Upper lobe of left lung (tissue), 6 donors: ENCODE measurements around the gene SHISAL1. TPM values are rescaled to one million over a fixed set of nuclear protein-coding genes. Genes with fewer than 3 reads are reported as not detected.
A peak's percentile ranks its signal among the peaks of the same experiment; 100 is the strongest.

Experiments
- ATAC-seq, 2 donors: fragments of 200-7000 bp; cut with Tn5 transposase; one replicate each; pipeline ENCODE4 v1.9.1; 2022; ENCODE audit warnings: mild to moderate bottlenecking in 2 of 2, moderate library complexity in 2 of 2; ENCODE audit not compliant: low FRiP score in 2 of 2
- DNase-seq, 2 donors: peaks; one replicate each; pipeline ENCODE4 v3.0.0-alpha.2; 2019 to 2020
- H3K27ac ChIP-seq, 4 donors: fragments of 200-600 bp; sonication (generic); one replicate each; pipeline ENCODE4 v1.5.1; 2016 to 2019
- H3K27me3 ChIP-seq, 4 donors: fragments of 200-600 bp; sonication (generic); one replicate each; pipeline ENCODE4 v1.5.1; 2017 to 2019
- H3K36me3 ChIP-seq, 4 donors: fragments of 200-600 bp; sonication (generic); one replicate each; pipeline ENCODE4 v1.5.1; 2016 to 2019
- H3K4me1 ChIP-seq, 4 donors: fragments of 200-600 bp; sonication (generic); one replicate each; pipeline ENCODE4 v1.5.1; 2018 to 2019
- H3K4me3 ChIP-seq, 4 donors: fragments of 200-600 bp; sonication (generic); one replicate each; pipeline ENCODE4 v1.5.1; 2017 to 2019; ENCODE audit warnings: mild to moderate bottlenecking in 2 of 4, moderate library complexity in 1 of 4
- H3K9me3 ChIP-seq, 4 donors: fragments of 200-600 bp; sonication (generic); one replicate each; pipeline ENCODE4 v1.5.1; 2018 to 2019
- EP300 ChIP-seq, 4 donors: sonication (generic); formaldehyde crosslinking; IDR thresholded peaks; one replicate each; pipeline ENCODE4 v1.5.1; 2017; ENCODE audit warnings: antibody characterized with exemption in 4 of 4, control low read depth in 2 of 4
- POLR2A ChIP-seq, 4 donors: fragments of 450-650 bp; IDR thresholded peaks; one replicate each; pipeline ENCODE4 v1.5.1; 2016 to 2017; ENCODE audit warnings: antibody characterized with exemption in 4 of 4, mild to moderate bottlenecking in 2 of 4
- POLR2AphosphoS5 ChIP-seq, 2 donors: sonication (generic); formaldehyde crosslinking; IDR thresholded peaks; one replicate each; pipeline ENCODE4 v1.5.1; 2017; ENCODE audit warnings: antibody characterized with exemption in 2 of 2
- WGBS, 2 donors: methylation state at CpG; one replicate each; pipeline ENCODE4 v1.1.5; 2017 to 2018; 5-methylcytosine and 5-hydroxymethylcytosine counted together
- total RNA-seq, 6 donors: library from RNA; depleted of rRNA in 4 of 6; stranded (reverse); fragments of >200 nt in 4 of 6; gene quantifications; one replicate each; pipeline versions ENCODE4 v1.1.0 to v1.2.1, GENCODE V29; 2016 to 2021
- TF ChIP-seq, protein P1 (sequence below), 6 experiments: fragments of 450-650 bp in 4 of 6; fragments of 200-600 bp in 2 of 6; sonication (generic) in 2 of 6; IDR thresholded peaks; one replicate each; pipeline ENCODE4 v1.5.1; 2016 to 2019; ENCODE audit warnings: antibody characterized with exemption in 6 of 6
- donor health status: DM: no; HTN: no; CAD: no; lungs with moderate emphysema.
- donor health status: DM: no; HTN: yes; CAD: no; lungs with severe emphysema.

Gene SHISAL1
- total RNA-seq, 6 donors from 2014 or later, result 0.11 to 1.0 (median 0.20) TPM; not detected in 1

DNA sequence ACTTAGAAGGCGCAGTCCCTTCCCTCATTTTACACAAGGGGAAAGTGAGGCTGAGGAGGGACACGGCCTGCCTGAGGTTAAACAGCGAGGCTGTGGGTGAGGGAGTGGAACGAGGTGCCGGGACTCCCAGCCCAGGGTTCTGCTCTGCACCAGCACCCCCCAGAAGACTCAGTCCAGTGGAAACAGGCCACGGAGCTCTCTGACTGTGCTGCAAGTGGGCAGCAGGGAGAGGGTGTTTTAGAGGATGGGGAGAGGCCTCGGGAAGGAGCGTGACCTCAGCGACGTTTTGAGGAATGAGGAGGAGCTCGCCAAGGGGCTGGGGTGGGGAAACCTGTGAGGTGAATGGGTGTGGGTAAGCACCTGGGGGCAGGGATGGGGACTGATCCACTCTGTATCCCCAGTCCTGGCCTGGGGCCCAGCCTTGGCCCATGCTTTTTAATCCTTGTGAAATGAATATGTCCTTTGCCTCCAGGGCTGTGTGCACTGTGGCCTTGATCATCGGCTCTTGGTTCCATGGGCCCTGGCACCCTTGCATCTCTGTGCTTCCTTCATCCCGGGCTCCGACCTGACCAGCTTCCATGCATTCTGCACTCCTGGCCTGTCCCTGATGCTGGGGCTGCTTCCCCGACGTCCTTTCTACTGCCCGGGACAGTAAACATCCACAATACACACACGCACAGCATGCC lies 44.2 kb downstream of the SHISAL1 start:
- ATAC-seq, result no peak
- 76 to 90% methylated on average over 18 of the region's 18 CpGs for WGBS, 2 donors

DNA sequence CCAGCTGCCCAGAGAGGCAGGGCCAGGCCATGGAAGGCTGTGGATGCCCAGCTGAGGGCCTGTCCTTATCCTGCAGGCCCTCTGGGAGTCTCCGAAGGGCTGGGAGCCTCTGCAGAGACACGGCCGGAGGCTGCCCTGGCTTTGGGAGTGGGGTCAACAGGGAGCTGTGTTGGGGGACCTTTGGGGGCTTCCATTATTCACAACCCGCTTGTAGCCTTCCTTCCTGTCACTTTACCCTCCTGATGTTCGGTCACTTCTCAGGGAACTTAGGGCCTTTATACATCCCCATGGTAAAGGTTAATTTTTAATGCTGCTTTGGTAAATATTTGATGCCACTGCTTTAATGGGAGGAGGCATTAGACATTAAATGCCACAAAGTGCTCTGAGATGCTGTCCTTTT lies 44.9 kb downstream of the SHISAL1 start:
- TF ChIP-seq POLR2A (IDR thresholded peaks at IDR 0.05) (no peak), EP300 (IDR thresholded peaks at IDR 0.05) (no peak), POLR2AphosphoS5 (IDR thresholded peaks at IDR 0.05) (no peak)
- TF ChIP-seq, protein P1, sequence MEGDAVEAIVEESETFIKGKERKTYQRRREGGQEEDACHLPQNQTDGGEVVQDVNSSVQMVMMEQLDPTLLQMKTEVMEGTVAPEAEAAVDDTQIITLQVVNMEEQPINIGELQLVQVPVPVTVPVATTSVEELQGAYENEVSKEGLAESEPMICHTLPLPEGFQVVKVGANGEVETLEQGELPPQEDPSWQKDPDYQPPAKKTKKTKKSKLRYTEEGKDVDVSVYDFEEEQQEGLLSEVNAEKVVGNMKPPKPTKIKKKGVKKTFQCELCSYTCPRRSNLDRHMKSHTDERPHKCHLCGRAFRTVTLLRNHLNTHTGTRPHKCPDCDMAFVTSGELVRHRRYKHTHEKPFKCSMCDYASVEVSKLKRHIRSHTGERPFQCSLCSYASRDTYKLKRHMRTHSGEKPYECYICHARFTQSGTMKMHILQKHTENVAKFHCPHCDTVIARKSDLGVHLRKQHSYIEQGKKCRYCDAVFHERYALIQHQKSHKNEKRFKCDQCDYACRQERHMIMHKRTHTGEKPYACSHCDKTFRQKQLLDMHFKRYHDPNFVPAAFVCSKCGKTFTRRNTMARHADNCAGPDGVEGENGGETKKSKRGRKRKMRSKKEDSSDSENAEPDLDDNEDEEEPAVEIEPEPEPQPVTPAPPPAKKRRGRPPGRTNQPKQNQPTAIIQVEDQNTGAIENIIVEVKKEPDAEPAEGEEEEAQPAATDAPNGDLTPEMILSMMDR (IDR thresholded peaks at IDR 0.05), result no peak
- WGBS, 2 donors, result 79 to 89% methylated on average over 5 of the region's 5 CpGs
- no peak overlapping the region for H3K4me3 ChIP-seq
- H3K4me1 ChIP-seq, result no peaks in the 10 kb centered on the region
- DNase-seq (no peak), ATAC-seq (no peak)
- no peaks in the 10 kb centered on the region for H3K9me3 ChIP-seq
- no peak overlapping the region for H3K27ac ChIP-seq
- no peaks in the 10 kb centered on the region for H3K36me3 ChIP-seq
- no peaks in the 10 kb centered on the region for H3K27me3 ChIP-seq

More for the DNA sequence above, 44.2 kb downstream of the SHISAL1 start:
- DNase-seq, result no peak
- TF ChIP-seq POLR2AphosphoS5 (IDR thresholded peaks at IDR 0.05) (no peak), EP300 (IDR thresholded peaks at IDR 0.05) (no peak), POLR2A (IDR thresholded peaks at IDR 0.05) (no peak)
- TF ChIP-seq, protein P1 (IDR thresholded peaks at IDR 0.05), result no peak
- H3K4me1 ChIP-seq, result no peaks in the 10 kb centered on the region
- no peak overlapping the region for H3K27ac ChIP-seq
- no peaks in the 10 kb centered on the region for H3K36me3 ChIP-seq
- H3K4me3 ChIP-seq, result no peak overlapping the region
- no peaks in the 10 kb centered on the region for H3K9me3 ChIP-seq
- no peaks in the 10 kb centered on the region for H3K27me3 ChIP-seq

DNA sequence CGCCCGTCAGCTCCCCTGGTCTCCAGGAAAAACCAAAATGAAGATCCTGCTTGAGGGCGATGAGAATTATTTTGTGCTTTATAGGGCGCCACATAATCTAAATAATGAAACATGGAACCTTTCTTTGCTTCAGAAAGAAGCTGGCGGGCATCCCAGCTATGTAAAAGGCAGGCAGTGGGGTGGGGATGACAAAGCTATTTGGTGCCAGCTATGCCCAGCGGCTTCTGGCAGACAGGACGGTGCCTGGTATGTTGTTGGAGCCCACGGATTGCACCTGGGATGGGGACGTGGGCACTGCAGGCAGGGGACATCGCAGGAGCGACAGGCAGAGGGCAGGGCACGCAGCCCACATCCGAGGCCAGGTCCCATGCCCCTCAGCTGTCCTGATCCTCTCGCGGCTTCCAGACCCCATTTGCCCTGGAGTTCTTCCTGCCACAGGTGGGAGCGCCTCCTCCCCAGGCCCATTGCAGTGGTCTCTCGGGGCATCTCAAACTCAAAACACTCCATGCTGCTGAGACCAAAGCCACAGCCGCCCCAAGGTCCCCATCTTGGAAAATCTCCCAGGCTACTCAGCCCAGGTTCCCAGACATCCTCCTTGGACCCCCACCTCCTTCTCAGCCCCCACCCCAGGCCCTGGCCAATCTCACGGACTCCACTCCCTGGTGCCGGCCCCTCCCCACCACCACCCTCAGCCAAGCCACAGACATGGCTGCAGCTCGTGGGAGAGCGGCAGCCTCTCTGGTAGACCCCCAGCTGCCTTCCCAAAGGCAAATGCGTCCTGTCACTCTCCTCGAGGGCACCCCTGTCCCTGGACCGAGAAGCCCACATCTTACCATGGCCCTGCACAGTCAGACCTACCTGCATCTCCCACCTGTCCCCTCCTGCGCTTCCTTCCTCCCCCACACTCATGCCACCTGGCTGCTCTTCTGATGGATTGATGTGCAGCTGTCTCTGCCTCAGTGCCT lies 45.7 kb downstream of the SHISAL1 start:
- Histone ChIP-seq H3K4me1 (no peaks in the 10 kb centered on the region), H3K9me3 (no peaks in the 10 kb centered on the region), H3K36me3 (no peaks in the 10 kb centered on the region), H3K4me3 (no peak overlapping the region), H3K27ac (no peak overlapping the region), H3K27me3 (no peaks in the 10 kb centered on the region)
- DNase-seq, result no peak
- 77 to 83% methylated on average over 17 to 26 of the region's 26 CpGs for whole genome bisulfite sequencing, 2 donors
- TF ChIP-seq POLR2AphosphoS5 (IDR thresholded peaks at IDR 0.05) (no peak), EP300 (IDR thresholded peaks at IDR 0.05) (no peak), POLR2A (IDR thresholded peaks at IDR 0.05) (no peak)
- TF ChIP-seq, protein P1 (IDR thresholded peaks at IDR 0.05), result no peak
- ATAC-seq, result no peak

DNA sequence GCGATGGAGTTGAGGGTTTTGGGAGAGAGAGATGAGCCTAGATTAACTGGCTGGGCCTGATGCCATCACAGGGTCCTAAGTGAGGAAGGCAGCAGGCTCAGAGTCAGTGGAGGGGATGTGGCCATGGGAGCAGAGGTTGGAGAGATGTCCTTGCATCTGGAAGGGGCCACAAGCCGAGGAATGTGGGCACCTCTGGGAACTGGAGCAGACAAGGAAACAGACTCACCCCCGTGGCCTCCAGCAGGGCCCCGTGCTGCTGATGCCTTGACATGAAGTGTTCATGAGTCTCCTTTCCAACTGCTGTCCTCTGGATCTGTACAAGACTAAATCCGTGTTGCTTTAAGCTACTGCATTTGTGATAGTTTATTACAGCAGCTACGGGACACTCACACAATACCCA lies 49.2 kb downstream of the SHISAL1 start:
- Histone ChIP-seq H3K36me3 (no peaks in the 10 kb centered on the region), H3K4me3 (no peak overlapping the region), H3K27ac (no peak overlapping the region), H3K9me3 (no peaks in the 10 kb centered on the region), H3K27me3 (no peaks in the 10 kb centered on the region), H3K4me1 (no peaks in the 10 kb centered on the region)
- ATAC-seq (no peak), DNase-seq (peak in 1 of 2 donors; percentile 17)
- TF ChIP-seq POLR2A (IDR thresholded peaks at IDR 0.05), result no peak
- no peak for TF ChIP-seq POLR2AphosphoS5 (IDR thresholded peaks at IDR 0.05)
- TF ChIP-seq EP300 (IDR thresholded peaks at IDR 0.05), result no peak
- TF ChIP-seq, protein P1 (IDR thresholded peaks at IDR 0.05), result no peak
- 89 to 94% methylated on average over 6 of the region's 6 CpGs for WGBS, 2 donors
